ENCODE results near the gene PCBP3. TPM values are rescaled to one million over a fixed set of nuclear protein-coding genes. Genes with fewer than 3 reads are reported as not detected.

Gene PCBP3
- total RNA-seq, 1 donor from 2014 or later: 5.0 TPM

DNA sequence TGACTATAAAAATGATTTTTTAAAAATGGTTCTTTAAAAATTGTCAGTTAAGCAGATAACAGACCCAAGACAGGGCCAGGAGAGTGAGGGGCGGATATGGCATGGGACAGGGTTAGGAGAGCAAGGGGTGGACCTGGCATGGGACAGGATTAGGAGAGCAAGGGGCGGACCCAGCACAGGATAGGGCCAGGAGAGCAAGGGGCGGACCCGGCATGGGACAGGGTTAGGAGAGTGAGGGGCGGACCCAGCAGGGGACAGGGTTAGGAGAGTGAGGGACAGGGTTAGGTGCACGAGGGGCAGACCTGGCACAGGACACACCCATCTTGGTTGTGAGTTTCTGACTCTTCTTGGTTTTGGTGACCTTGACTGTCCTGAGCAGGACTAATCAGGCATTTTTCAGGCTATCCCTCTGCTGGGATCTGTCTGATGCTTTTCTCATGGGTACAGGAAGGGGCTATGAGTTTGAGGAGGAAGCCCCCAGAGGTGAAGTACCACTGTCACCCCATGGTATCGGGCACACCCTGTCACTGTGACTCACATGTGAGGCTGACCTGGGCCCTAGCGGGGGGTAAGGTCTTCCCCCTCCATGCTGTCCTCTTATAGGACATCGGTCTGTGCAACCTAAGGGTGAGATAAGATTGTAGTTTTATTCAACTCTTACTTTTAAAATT lies 179.0 kb downstream of the PCBP3 start:
- Mint-ChIP-seq H3K4me1 (peaks cover 16% of the 10 kb centered on the region), H3K9me3 (no peaks in the 10 kb centered on the region), H3K27me3 (ENCODE audit: low read depth) (peaks cover 9% of the 10 kb centered on the region), H3K36me3 (no peaks in the 10 kb centered on the region), H3K27ac (no peak overlapping the region), H3K4me3 (no peak overlapping the region)
- DNase-seq (ENCODE audit: low spot score in 2 of 2, unreplicated experiment in 2 of 2): no peak
- TF ChIP-seq, protein P1, sequence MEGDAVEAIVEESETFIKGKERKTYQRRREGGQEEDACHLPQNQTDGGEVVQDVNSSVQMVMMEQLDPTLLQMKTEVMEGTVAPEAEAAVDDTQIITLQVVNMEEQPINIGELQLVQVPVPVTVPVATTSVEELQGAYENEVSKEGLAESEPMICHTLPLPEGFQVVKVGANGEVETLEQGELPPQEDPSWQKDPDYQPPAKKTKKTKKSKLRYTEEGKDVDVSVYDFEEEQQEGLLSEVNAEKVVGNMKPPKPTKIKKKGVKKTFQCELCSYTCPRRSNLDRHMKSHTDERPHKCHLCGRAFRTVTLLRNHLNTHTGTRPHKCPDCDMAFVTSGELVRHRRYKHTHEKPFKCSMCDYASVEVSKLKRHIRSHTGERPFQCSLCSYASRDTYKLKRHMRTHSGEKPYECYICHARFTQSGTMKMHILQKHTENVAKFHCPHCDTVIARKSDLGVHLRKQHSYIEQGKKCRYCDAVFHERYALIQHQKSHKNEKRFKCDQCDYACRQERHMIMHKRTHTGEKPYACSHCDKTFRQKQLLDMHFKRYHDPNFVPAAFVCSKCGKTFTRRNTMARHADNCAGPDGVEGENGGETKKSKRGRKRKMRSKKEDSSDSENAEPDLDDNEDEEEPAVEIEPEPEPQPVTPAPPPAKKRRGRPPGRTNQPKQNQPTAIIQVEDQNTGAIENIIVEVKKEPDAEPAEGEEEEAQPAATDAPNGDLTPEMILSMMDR (IDR thresholded peaks at IDR 0.05; ENCODE audit: unreplicated experiment): no peak

DNA sequence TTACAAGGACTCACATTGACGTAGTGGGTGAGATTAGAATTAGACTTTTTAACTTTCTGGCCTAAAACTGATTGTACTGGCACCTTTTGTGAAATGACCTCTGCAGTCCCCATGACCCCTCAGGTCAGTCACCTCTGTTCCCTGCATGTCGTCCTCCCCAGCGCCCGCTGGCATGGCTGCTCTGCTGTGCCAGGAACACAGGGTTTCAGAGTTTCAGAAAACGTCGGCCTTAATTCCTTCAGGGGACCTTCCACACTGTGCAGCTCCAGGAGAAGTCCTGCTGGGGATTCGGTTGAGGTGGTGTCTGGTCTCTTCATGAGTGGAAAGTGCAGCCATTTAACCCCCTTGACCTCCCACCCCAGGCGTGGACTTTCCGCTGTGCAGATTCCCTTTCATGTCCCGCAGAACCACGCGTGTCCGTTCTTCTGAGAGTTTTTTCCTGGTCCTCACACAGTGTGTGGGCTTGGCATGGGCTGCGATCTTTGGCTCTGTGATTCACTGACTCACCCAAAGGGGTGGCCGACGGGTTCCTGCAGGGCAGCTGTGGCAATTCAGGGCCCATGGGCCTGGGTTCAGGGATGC lies 179.7 kb downstream of the PCBP3 start:
- Mint-ChIP-seq H3K9me3 (no peaks in the 10 kb centered on the region), H3K4me3 (no peak overlapping the region), H3K36me3 (no peaks in the 10 kb centered on the region), H3K27me3 (ENCODE audit: low read depth) (peaks cover 10% of the 10 kb centered on the region), H3K4me1 (peaks cover 16% of the 10 kb centered on the region), H3K27ac (no peak overlapping the region)
- peak in 1 of 2 experiments; percentile 33 for DNase-seq (ENCODE audit: low spot score in 2 of 2, unreplicated experiment in 2 of 2)
- TF ChIP-seq, protein P1 (IDR thresholded peaks at IDR 0.05; ENCODE audit: unreplicated experiment): no peak

DNA sequence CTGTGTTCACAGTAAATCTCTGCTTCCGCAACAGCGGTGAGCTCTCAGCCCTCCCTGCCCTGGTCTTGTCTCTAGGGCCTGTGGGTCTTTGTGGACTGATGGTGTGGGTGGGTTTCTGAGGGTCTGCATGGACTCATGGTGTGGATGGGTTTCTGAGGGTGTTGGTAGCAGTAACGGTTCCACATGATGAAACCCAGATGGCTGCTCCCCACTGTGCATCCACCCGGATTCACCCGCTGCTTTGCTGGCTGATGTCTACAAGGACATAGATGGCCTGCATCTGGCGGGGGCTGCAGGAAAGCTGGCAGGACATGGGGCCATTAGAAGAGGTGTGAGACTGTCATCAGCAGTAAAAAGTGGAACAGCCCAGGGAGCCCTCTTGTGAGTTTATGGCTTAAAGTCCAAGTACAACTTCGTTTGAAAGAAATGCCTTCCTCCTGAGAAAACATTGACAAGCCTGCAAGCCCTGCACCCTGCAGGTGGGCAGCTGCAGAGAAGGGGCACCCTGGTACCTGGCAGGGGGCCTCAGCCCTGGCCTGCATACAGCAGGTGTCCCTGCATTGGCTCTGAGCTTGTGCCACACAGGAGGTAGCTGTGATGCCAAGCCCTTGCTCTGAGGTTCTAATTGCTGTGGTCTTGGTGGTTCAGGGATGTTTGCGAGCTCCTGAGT lies 181.2 kb downstream of the PCBP3 start:
- no peak overlapping the region for H3K4me3 Mint-ChIP-seq
- DNase-seq (ENCODE audit: low spot score in 2 of 2, unreplicated experiment in 2 of 2): peak in 1 of 2 experiments; percentile 31
- H3K27me3 Mint-ChIP-seq (ENCODE audit: low read depth): peaks cover 10% of the 10 kb centered on the region
- H3K36me3 Mint-ChIP-seq: no peaks in the 10 kb centered on the region
- no peaks in the 10 kb centered on the region for H3K9me3 Mint-ChIP-seq
- H3K4me1 Mint-ChIP-seq: peaks cover 16% of the 10 kb centered on the region
- TF ChIP-seq, protein P1 (IDR thresholded peaks at IDR 0.05; ENCODE audit: unreplicated experiment): no peak
- no peak overlapping the region for H3K27ac Mint-ChIP-seq

DNA sequence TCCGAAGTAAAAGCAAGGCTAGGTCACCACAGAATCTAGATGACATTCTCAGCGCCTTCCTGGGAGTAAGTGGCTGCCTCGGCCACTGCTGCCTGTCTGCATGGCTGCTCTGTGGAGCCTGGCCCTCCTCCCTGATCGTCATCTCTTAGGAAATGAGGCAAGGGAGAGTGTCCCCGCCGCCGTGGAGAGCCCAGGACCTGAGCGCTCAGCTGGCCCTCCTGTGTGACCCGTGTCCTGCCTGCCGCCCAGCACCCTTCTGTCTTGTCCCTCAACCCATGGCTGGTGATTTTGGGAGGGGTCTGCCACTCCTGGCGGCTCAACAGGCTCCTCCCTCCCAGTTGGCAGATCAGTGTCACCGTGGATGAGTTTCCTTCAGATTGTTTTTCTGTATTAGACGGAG lies 181.7 kb downstream of the PCBP3 start:
- DNase-seq (ENCODE audit: low spot score in 2 of 2, unreplicated experiment in 2 of 2): no peak
- Mint-ChIP-seq H3K36me3 (no peaks in the 10 kb centered on the region), H3K27me3 (ENCODE audit: low read depth) (peaks cover 10% of the 10 kb centered on the region), H3K9me3 (no peaks in the 10 kb centered on the region), H3K27ac (no peak overlapping the region), H3K4me3 (no peak overlapping the region), H3K4me1 (peaks cover 16% of the 10 kb centered on the region)
- TF ChIP-seq, protein P1 (IDR thresholded peaks at IDR 0.05; ENCODE audit: unreplicated experiment): no peak

DNA sequence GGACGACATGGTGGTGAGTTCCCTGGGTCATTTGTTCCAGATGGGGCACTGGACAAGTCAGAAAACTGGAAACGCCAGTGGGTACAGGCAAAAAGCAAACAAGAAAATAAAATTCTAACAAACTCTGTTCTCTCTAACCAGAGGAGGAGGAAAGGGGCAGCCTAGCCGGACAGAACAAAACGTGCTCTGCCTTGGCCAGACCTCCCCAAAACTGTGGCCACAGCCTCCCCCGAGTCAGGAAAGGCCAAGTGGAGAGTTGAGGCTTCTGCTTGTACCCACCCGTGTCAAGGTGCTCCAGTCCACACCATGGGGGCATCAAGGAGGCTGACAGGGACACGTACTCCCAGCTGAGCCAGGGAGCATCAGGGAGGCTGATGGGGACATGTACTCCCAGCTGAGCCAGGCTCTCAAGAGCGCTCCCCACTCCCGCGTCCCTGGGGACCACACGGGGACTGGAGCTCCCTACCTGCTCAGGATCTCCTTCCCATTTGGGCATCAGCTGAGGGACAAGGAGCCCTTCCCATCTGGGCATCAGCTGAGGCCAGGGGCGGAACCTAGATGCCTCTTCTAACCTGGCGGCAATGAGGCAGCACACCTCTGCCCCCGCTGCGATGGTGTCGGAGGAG lies 183.3 kb downstream of the PCBP3 start:
- no peak for DNase-seq (ENCODE audit: low spot score in 2 of 2, unreplicated experiment in 2 of 2)
- Mint-ChIP-seq H3K36me3 (no peaks in the 10 kb centered on the region), H3K4me1 (peaks cover 7% of the 10 kb centered on the region), H3K4me3 (no peak overlapping the region), H3K27ac (no peak overlapping the region), H3K9me3 (no peaks in the 10 kb centered on the region), H3K27me3 (ENCODE audit: low read depth) (peaks cover 8% of the 10 kb centered on the region)
- TF ChIP-seq, protein P1 (IDR thresholded peaks at IDR 0.05; ENCODE audit: unreplicated experiment): no peak

Data from mesothelial cell of epicardium (in vitro differentiated cells).